ENCODE data around the gene CISD3. TPM values are rescaled to one million over a fixed set of nuclear protein-coding genes. Genes with fewer than 3 reads are reported as not detected.

CISD3 gene
- total and polyA plus RNA-seq, 10 of the 15 experiments (the other 5 are each of a cell fraction or from before 2014, with no cell fraction given) = 2.6 to 38.1 (median 8.1) TPM

DNA sequence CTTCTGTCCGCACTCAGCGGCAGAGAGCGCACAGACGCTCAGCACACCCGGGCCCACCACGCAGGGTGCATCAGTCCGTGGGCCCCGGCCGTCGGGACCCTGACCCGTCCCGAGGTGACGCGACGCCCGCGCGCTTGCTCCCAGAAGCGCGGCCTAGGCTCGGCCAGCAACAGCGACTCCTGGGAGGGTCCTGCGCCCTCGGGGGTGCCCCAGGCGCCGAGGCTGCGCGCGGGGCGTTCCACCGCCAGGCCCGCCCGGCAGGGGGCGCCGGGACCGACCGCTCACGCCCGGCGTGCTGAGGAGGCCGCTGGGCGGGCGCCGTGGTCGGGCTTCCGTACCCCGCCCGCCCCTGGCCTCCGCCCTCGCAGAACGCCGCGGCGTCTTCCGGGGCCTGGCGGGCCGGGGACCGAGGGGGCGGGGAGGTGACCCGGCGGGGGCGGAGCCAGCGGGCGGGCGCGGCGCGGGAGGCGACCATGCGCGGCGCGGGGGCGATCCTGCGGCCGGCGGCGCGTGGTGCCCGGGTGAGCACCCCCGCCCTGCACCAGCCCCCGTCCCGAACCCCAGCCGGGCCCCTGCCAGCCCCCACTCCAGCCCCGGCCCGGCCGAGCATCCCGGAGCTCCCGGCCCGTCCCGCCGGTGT, at the start of gene CISD3 (continued):
- TF ChIP-seq ZBTB11 (CRISPR knock-in tag; IDR thresholded peaks at IDR 0.05) (no peak), SRF (IDR thresholded peaks at IDR 0.05; ENCODE audit: low read depth in 2 of 2, low read length in 2 of 2) (no peak), SMARCA5 (IDR thresholded peaks at IDR 0.05) (peak; percentile 96), E2F4 (IDR thresholded peaks at IDR 0.05; ENCODE audit: low read depth, low read length) (0 out of 2 replicates have a peak, but pooled peaks have one; percentile 36), HDAC2 (IDR thresholded peaks at IDR 0.05) (no peak), SMAD1 (IDR thresholded peaks at IDR 0.05; ENCODE audit: low read depth, partially characterized antibody) (no peak), NBN (IDR thresholded peaks at IDR 0.05) (no peak), USF2 (IDR thresholded peaks at IDR 0.05; ENCODE audit: borderline replicate concordance, low read depth, low read length) (no peak), ASH2L (IDR thresholded peaks at IDR 0.05; ENCODE audit: borderline replicate concordance, low read depth) (no peak), NFYA (IDR thresholded peaks at IDR 0.05; ENCODE audit: borderline replicate concordance, low read depth, low read length) (no peak), BACH1 (IDR thresholded peaks at IDR 0.05; ENCODE audit: borderline replicate concordance) (peak; percentile 94), HCFC1 (IDR thresholded peaks at IDR 0.05; ENCODE audit: low read length) (peak; percentile 46; the same call in 1 of the 2 replicates), MTA3 (IDR thresholded peaks at IDR 0.05; ENCODE audit: borderline replicate concordance, low read length) (no peak), KLF5 (IDR thresholded peaks at IDR 0.05; ENCODE audit: partially characterized antibody) (peak; percentile 34)
- TF ChIP-seq, protein P1, sequence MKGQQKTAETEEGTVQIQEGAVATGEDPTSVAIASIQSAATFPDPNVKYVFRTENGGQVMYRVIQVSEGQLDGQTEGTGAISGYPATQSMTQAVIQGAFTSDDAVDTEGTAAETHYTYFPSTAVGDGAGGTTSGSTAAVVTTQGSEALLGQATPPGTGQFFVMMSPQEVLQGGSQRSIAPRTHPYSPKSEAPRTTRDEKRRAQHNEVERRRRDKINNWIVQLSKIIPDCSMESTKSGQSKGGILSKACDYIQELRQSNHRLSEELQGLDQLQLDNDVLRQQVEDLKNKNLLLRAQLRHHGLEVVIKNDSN (IDR thresholded peaks at IDR 0.05; ENCODE audit: borderline replicate concordance, extremely low read length, insufficient read depth, low read depth, low read length) = no peak
- TF ChIP-seq, protein P2, sequence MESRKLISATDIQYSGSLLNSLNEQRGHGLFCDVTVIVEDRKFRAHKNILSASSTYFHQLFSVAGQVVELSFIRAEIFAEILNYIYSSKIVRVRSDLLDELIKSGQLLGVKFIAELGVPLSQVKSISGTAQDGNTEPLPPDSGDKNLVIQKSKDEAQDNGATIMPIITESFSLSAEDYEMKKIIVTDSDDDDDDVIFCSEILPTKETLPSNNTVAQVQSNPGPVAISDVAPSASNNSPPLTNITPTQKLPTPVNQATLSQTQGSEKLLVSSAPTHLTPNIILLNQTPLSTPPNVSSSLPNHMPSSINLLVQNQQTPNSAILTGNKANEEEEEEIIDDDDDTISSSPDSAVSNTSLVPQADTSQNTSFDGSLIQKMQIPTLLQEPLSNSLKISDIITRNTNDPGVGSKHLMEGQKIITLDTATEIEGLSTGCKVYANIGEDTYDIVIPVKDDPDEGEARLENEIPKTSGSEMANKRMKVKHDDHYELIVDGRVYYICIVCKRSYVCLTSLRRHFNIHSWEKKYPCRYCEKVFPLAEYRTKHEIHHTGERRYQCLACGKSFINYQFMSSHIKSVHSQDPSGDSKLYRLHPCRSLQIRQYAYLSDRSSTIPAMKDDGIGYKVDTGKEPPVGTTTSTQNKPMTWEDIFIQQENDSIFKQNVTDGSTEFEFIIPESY (IDR thresholded peaks at IDR 0.05) = no peak

Measured in GM12878 (cell line).